Suprapubic skin (tissue), 4 donors: ENCODE results near the gene NDUFAF2.
"Not testable (repeated sequence)": the region's sequence is repeated elsewhere in the genome, so short reads cannot be mapped to it uniquely, and the experiment has no call there.

ENCODE experiments used
- EP300 ChIP-seq: sonication (generic); formaldehyde crosslinking; IDR thresholded peaks from one replicate; pipeline ENCODE4 v1.6.1; 2017; ENCODE audit warnings: antibody characterized with exemption
- POLR2A ChIP-seq, 2 donors: fragments of 450-650 bp; IDR thresholded peaks; one replicate each; pipeline ENCODE4 v1.6.1; 2017; ENCODE audit warnings: antibody characterized with exemption in 2 of 2, mild to moderate bottlenecking in 2 of 2, moderate library complexity in 2 of 2
- POLR2AphosphoS5 ChIP-seq, 3 donors: sonication (generic); formaldehyde crosslinking; IDR thresholded peaks; one replicate each; pipeline ENCODE4 v1.6.1; 2017; ENCODE audit warnings: antibody characterized with exemption in 3 of 3
- TF ChIP-seq, protein P1 (sequence below), 2 donors: fragments of 200-600 bp in 1 of 2; fragments of 450-650 bp in 1 of 2; sonication (generic) in 1 of 2; IDR thresholded peaks; one replicate each; pipeline ENCODE4 v1.5.1; 2016 to 2019; ENCODE audit warnings: antibody characterized with exemption in 2 of 2, mild to moderate bottlenecking in 1 of 2, moderate library complexity in 1 of 2

DNA sequence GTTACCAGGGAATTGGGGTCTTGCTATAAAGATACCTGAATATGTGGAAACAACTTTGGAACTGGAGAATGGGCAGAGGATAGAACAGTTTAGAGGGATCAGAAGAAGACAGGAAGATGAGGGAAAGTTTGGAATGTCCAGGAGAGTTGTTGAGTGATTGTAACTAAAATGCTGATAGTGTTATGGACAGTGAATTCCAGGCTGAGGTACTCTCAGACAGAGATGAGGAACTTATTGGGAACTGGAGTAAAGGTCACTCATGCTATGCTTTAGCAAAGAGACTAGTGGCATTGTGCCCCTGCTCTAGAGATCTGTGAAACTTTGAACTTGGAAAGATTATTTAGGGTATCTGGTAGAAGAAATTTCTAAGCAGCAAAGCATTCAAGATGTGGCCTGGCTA lies 242.3 kb downstream of the NDUFAF2 start:
- not testable (repeated sequence) for TF ChIP-seq EP300; POLR2AphosphoS5 (IDR thresholded peaks at IDR 0.05); POLR2A (IDR thresholded peaks at IDR 0.05)
- TF ChIP-seq, protein P1, sequence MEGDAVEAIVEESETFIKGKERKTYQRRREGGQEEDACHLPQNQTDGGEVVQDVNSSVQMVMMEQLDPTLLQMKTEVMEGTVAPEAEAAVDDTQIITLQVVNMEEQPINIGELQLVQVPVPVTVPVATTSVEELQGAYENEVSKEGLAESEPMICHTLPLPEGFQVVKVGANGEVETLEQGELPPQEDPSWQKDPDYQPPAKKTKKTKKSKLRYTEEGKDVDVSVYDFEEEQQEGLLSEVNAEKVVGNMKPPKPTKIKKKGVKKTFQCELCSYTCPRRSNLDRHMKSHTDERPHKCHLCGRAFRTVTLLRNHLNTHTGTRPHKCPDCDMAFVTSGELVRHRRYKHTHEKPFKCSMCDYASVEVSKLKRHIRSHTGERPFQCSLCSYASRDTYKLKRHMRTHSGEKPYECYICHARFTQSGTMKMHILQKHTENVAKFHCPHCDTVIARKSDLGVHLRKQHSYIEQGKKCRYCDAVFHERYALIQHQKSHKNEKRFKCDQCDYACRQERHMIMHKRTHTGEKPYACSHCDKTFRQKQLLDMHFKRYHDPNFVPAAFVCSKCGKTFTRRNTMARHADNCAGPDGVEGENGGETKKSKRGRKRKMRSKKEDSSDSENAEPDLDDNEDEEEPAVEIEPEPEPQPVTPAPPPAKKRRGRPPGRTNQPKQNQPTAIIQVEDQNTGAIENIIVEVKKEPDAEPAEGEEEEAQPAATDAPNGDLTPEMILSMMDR (IDR thresholded peaks at IDR 0.05): not testable (repeated sequence)
